HFF-Myc (cell line): ENCODE results near the gene CCDC158.
"Not testable (repeated sequence)": the region's sequence is repeated elsewhere in the genome, so short reads cannot be mapped to it uniquely, and the experiment has no call there.

Experiments
- DNase-seq: peaks from one replicate; pipeline ENCODE4 v3.0.0-alpha.2; 2011; ENCODE audit warnings: low read depth; ENCODE audit errors: extremely low read depth
- H3K4me3 ChIP-seq: replicated peaks from 2 replicates; pipeline ENCODE4 v1.5.1; 2011; ENCODE audit warnings: low read depth, mild to moderate bottlenecking, control low read depth, low read length
- CTCF ChIP-seq: IDR thresholded peaks from 2 replicates; pipeline ENCODE4 v1.5.1; 2012; ENCODE audit warnings: mild to moderate bottlenecking, low read depth, low read length, control low read depth; ENCODE audit errors: missing control alignments

CCDC158 gene

DNA sequence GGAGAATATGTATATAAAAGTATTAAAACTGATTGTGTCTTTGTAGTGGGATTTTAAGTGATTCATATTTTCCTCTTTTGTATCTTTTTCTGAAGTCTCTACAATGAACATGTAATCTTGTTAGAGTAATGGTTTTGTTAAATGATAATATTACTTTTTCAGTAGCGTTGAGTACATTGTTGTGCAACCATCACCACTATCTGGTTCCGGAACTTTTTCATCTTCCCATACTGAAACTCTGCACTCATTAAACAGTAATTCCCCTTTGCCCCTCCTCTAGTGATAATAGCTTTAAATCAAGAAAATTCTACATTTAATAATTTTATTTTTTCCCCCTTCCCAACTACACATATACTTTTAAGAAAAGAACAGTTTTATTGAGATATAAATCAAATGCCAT, 37.4 kb upstream of the CCDC158 start:
- TF ChIP-seq CTCF = no peak
- no peak for DNase-seq
- H3K4me3 ChIP-seq = no peak overlapping the region

GRCh38 chr4:76457885-76458284, 36.9 kb upstream of the CCDC158 start:
- no peak overlapping the region for H3K4me3 ChIP-seq
- TF ChIP-seq CTCF = no peak
- DNase-seq = no peak

DNA sequence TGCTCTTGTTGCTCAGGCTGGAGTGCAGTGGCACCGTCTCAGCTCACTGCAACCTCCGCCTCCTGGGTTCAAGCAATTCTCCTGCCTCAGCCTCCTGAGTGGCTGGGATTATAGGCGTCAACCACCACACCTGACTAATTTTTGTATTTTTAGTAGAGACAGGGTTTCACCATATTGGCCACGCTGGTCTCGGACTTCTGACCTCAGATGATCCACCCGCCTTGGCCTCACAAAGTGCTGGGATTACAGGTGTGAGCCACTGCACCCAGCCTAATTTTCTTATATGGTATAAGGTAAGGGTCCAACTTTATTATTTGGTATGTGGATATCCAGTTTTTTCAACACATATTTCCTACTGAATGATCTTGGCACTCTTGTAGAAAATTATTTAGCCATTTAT, 33.1 kb upstream of the CCDC158 start:
- DNase-seq, H3K4me3 ChIP-seq: not testable (repeated sequence)

DNA sequence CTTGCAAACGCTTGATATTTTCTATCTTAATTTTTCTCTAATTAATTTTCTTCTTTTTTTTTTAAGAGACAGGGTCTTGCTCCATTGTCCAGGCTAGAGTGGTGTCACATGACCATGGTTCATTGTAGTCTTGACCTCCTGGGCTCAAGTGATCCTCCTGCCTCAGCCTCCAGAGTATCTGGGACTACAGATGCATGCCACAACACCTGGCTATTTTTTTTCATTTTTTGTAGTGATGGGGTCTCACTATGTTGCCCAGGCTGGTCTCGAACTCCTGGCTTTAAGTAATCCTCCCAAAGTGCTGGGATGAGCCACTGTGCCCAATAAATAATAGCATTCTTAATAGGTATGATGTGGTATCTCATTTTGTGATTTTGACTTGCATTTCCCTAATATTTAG, 32.3 kb upstream of the CCDC158 start:
- DNase-seq = no peak
- no peak for TF ChIP-seq CTCF
- H3K4me3 ChIP-seq = no peak overlapping the region

- TF ChIP-seq CTCF = no peak
- H3K4me3 ChIP-seq = no peak overlapping the region
- DNase-seq = no peak
Measured at GRCh38 chr4:76449833-76450232, 28.9 kb upstream of the CCDC158 start.

- H3K4me3 ChIP-seq = no peak overlapping the region
- DNase-seq = no peak
- no peak for TF ChIP-seq CTCF
Measured at GRCh38 chr4:76449362-76449767, 28.4 kb upstream of the CCDC158 start.

DNA sequence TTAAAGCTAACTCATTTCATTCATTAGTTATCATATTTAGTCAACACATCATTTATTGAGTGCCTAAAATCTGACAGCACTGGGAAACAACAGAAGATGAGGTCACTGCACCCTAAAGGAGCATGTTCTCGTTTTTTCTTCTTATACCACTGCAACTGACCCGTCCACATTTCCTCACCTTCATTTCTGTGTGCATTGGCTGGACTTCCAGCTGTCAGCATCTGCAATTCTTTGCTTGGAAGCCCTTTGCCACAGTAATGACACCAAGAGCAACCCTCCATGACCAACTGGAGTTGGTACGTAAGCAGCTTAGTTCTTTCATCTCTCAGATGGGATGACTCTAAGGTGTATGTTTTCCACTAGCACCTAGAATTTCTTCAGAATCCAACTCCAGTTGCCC, 27.3 kb upstream of the CCDC158 start:
- no peak for DNase-seq
- no peak overlapping the region for H3K4me3 ChIP-seq
- no peak for TF ChIP-seq CTCF

DNA sequence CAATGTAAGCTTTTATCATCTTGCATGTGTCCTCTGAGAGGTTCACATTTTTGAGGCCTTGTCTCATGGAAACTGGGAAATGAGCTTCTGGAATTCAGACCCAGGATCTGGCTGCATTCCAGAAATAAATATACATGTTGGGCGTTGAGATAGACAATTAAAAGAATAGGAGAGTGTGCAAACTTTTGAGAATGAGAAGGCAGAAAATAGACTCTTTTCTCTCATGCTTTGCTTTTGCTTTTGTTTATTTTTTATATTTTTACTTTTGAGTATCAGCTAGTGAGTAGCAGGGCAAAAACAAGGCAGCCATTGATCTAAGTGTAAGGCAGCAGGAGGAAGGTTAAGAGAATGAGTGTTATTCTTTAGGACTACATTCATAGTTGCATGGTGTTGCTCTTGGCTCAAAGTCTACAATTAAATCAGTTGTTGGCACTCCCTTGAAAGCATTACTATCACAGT, 26.5 kb upstream of the CCDC158 start:
- TF ChIP-seq CTCF = no peak
- DNase-seq = no peak
- H3K4me3 ChIP-seq = no peak overlapping the region
